SK-N-SH (cell line): ENCODE results near the gene CFAP69. TPM values are rescaled to one million over a fixed set of nuclear protein-coding genes. Genes with fewer than 3 reads are reported as not detected.
A peak's percentile ranks its signal among the peaks of the same experiment; 100 is the strongest.

Source experiments
- CTCF ChIA-PET: fragments of 300-600, 350-600 bp; formaldehyde crosslinking; extraction: SDS; loops from one replicate; lab custom pipeline; 2021; lab: Yijun Ruan, JAX
- POLR2A ChIA-PET: fragments of 350-600 bp; sonication (Branson Sonifier 250); formaldehyde crosslinking; extraction: SDS; loops from one replicate; lab custom pipeline; 2020; ENCODE audit warnings: antibody characterized with exemption, inconsistent platforms; lab: Yijun Ruan, JAX
- DNase-seq: peaks from one replicate; pipeline ENCODE4 v3.0.0; 2012
- H2AFZ ChIP-seq: fragments of 200-600 bp; sonication (generic); 2 replicates; pipeline ENCODE4 v1.8.1; 2016; ENCODE audit warnings: antibody characterized with exemption, mild to moderate bottlenecking, low read depth
- H3F3A ChIP-seq: fragments of 200-600 bp; sonication (generic); replicated peaks from 2 replicates; pipeline ENCODE3; 2016; ENCODE audit warnings: antibody characterized with exemption, mild to moderate bottlenecking; ENCODE audit not compliant: insufficient read depth
- H3K27ac ChIP-seq, 2 experiments: fragments of 200-500 bp in 1 of 2; fragments of 200-600 bp in 1 of 2; sonication (Bioruptor generic) in 1 of 2; sonication (generic), shearing (Covaris generic) in 1 of 2; 2 replicates each; pipeline versions ENCODE4 v1.5.1 to v1.6.1; 2014 to 2016; ENCODE audit warnings: low read depth in 2 of 2, inconsistent platforms in 1 of 2, low read length in 1 of 2, mild to moderate bottlenecking in 1 of 2, mixed read lengths in 1 of 2
- H3K27me3 ChIP-seq: fragments of 200-600 bp; sonication (generic), shearing (Covaris generic); 2 replicates; pipeline ENCODE4 v1.6.1; 2016; ENCODE audit warnings: mixed run types; ENCODE audit not compliant: insufficient read depth
- H3K36me3 ChIP-seq, 2 experiments: fragments of 200-500 bp in 1 of 2; fragments of 200-600 bp in 1 of 2; sonication (Bioruptor generic) in 1 of 2; sonication (generic) in 1 of 2; replicated peaks in 1 of 2; 2 replicates each; pipeline versions ENCODE3 to v1.5.1; 2014 to 2016; ENCODE audit warnings: low read length in 1 of 2, mild to moderate bottlenecking in 1 of 2; ENCODE audit not compliant: insufficient read depth in 2 of 2, control insufficient read depth in 1 of 2
- H3K4me1 ChIP-seq, 2 experiments: fragments of 200-500 bp in 1 of 2; fragments of 200-600 bp in 1 of 2; sonication (Bioruptor generic) in 1 of 2; sonication (generic), shearing (Covaris generic) in 1 of 2; 2 replicates each; pipeline versions ENCODE4 v1.5.1 to v1.6.1; 2014 to 2016; ENCODE audit warnings: low read depth in 1 of 2, low read length in 1 of 2, mixed run types in 1 of 2; ENCODE audit not compliant: insufficient read depth in 2 of 2, control insufficient read depth in 1 of 2
- H3K4me2 ChIP-seq: fragments of 200-600 bp; sonication (generic), shearing (Covaris generic); 2 replicates; pipeline ENCODE4 v1.6.1; 2017; ENCODE audit warnings: mixed run types
- H3K4me3 ChIP-seq, 2 experiments: fragments of 200-500 bp in 1 of 2; fragments of 200-600 bp in 1 of 2; sonication (Bioruptor generic) in 1 of 2; sonication (generic), shearing (Covaris generic) in 1 of 2; 2 replicates each; pipeline versions ENCODE4 v1.5.1 to v1.8.1; 2014 to 2016; ENCODE audit warnings: low read depth in 2 of 2, inconsistent platforms in 1 of 2, low read length in 1 of 2, mild to moderate bottlenecking in 1 of 2, mixed read lengths in 1 of 2, moderate library complexity in 1 of 2
- H3K79me2 ChIP-seq: fragments of 200-600 bp; sonication (generic); 2 replicates; pipeline ENCODE4 v1.8.1; 2017; ENCODE audit warnings: mild to moderate bottlenecking; ENCODE audit not compliant: insufficient read depth
- H3K9ac ChIP-seq: fragments of 200-600 bp; sonication (generic); 2 replicates; pipeline ENCODE4 v1.6.1; 2017; ENCODE audit warnings: mixed run types
- H3K9me2 ChIP-seq: fragments of 200-600 bp; sonication (generic); 2 replicates; pipeline ENCODE4 v1.6.1; 2017; ENCODE audit warnings: mixed run types
- H3K9me3 ChIP-seq: fragments of 200-600 bp; sonication (generic); 2 replicates; pipeline ENCODE4 v1.6.1; 2017; ENCODE audit warnings: mixed run types, mild to moderate bottlenecking, moderate library complexity
- H4K20me1 ChIP-seq: fragments of 200-600 bp; sonication (generic); 2 replicates; pipeline ENCODE4 v1.6.1; 2017; ENCODE audit warnings: mild to moderate bottlenecking, mixed run types; ENCODE audit not compliant: insufficient read depth
- EZH2phosphoT487 ChIP-seq: fragments of 200-600 bp; sonication (generic); IDR thresholded peaks from 2 replicates; pipeline ENCODE4 v1.6.1; 2017; ENCODE audit warnings: low read depth, mixed run types, mild to moderate bottlenecking, antibody characterized with exemption, moderate library complexity, borderline replicate concordance
- FOSL2 ChIP-seq: IDR thresholded peaks from 2 replicates; pipeline ENCODE4 v1.4.0; 2012; ENCODE audit warnings: low read depth, mild to moderate bottlenecking, moderate library complexity, borderline replicate concordance
- FOXJ3 ChIP-seq: sonication (generic); formaldehyde crosslinking; IDR thresholded peaks from 2 replicates; pipeline ENCODE4 v1.5.1; 2020; ENCODE audit warnings: mild to moderate bottlenecking, missing genetic modification reagents
- JUND ChIP-seq: IDR thresholded peaks from 2 replicates; pipeline ENCODE4 v1.4.0; 2012
- MXI1 ChIP-seq: IDR thresholded peaks from 2 replicates; pipeline ENCODE4 v1.6.1; 2012; ENCODE audit warnings: mild to moderate bottlenecking, low read depth, low read length, improper control_type of control experiment
- NFIC ChIP-seq: IDR thresholded peaks from 2 replicates; pipeline ENCODE4 v1.4.0; 2012; ENCODE audit warnings: borderline replicate concordance
- RAD21 ChIP-seq: IDR thresholded peaks from 2 replicates; pipeline ENCODE4 v1.6.1; 2012; ENCODE audit warnings: mild to moderate bottlenecking, low read length
- RCOR1 ChIP-seq: fragments of 150-350 bp; IDR thresholded peaks from 2 replicates; pipeline ENCODE4 v1.6.1; 2017; ENCODE audit warnings: antibody characterized with exemption, low read length
- REST ChIP-seq: IDR thresholded peaks from 2 replicates; pipeline ENCODE4 v1.6.1; 2012; ENCODE audit warnings: mild to moderate bottlenecking, low read depth, low read length, moderate library complexity
- RFX5 ChIP-seq: IDR thresholded peaks from 2 replicates; pipeline ENCODE4 v1.6.1; 2012; ENCODE audit warnings: mild to moderate bottlenecking, improper control_type of control experiment, low read length
- RXRA ChIP-seq: IDR thresholded peaks from 2 replicates; pipeline ENCODE4 v1.4.0; 2012; ENCODE audit warnings: low read depth, mild to moderate bottlenecking, borderline replicate concordance
- SMC3 ChIP-seq: IDR thresholded peaks from 2 replicates; pipeline ENCODE4 v1.6.1; 2012; ENCODE audit warnings: low read depth, low read length, improper control_type of control experiment
- TAF1 ChIP-seq: IDR thresholded peaks from 2 replicates; pipeline ENCODE4 v1.6.1; 2012; ENCODE audit warnings: low read depth, mild to moderate bottlenecking, low read length, moderate library complexity, borderline replicate concordance
- TCF12 ChIP-seq: IDR thresholded peaks from 2 replicates; pipeline ENCODE4 v1.4.0; 2012
- TEAD4 ChIP-seq: IDR thresholded peaks from 2 replicates; pipeline ENCODE4 v1.4.0; 2012; ENCODE audit warnings: mild to moderate bottlenecking, borderline replicate concordance; ENCODE audit not compliant: insufficient read depth
- USF2 ChIP-seq: fragments of 150-350 bp; IDR thresholded peaks from 2 replicates; pipeline ENCODE4 v1.6.1; 2017; ENCODE audit warnings: antibody characterized with exemption, low read length, low read depth, borderline replicate concordance
- WGBS: methylation state at CpG from one replicate; pipeline ENCODE4 v1.1.6; 2017; ENCODE audit warnings: low lambda C conversion rate; 5-methylcytosine and 5-hydroxymethylcytosine counted together
- polyA plus RNA-seq, 3 experiments: library from polyadenylated mRNA; depleted of rRNA; stranded (reverse); fragments of >200 nt; gene quantifications; 2 replicates each; pipeline ENCODE4 v1.2.3, GENCODE V29; 2012

The CFAP69 gene
- polyA plus RNA-seq, 1 of the 3 experiments (the other 2 are of a cell fraction): 2.3 TPM

DNA sequence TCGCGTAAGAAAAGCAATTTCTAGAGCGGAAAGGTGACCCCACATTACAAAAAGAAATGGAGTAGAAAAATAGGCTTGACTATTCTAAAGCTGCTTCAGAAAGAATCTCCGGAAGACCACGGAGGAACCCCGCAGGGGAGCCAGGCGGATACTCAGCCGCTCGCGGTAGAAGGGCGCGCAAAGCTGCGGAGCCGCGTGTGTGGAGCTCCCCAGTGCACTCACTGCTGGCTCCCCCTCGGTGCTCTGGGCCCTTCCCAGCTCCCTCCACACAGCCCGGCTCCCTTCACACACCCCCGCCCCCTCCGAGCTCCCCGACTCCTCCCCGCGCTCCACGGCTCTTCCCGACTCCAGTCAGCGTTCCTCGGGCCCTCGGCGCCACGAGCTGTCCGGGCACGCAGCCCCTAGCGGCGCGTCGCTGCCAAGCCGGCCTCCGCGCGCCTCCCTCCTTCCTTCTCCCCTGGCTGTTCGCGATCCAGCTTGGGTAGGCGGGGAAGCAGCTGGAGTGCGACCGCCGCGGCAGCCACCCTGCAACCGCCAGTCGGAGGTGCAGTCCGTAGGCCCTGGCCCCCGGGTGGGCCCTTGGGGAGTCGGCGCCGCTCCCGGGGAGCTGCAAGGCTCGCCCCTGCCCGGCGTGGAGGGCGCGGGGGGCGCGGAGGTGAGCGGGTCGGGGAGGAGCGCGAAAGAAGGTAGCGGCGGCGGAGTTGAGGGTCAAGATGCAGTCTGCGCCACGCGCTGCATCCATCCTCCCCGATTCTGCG lies 33.4 kb upstream of the CFAP69 start, which contains the start of gene STEAP2 (continued):
- TF ChIP-seq FOXJ3 (CRISPR knock-in tag) (no peak), TEAD4 (peak; percentile 51; the same call in 1 of the 2 replicates), SMC3 (peak; percentile 39), JUND (no peak), TAF1 (peak; percentile 76; the same call in 1 of the 2 replicates), RFX5 (no peak), RCOR1 (peak; percentile 12; the same call in 1 of the 2 replicates), USF2 (no peak), RAD21 (peak; percentile 39), EZH2phosphoT487 (no peak), NFIC (peak; percentile 62), MXI1 (peak; percentile 62), TCF12 (peak; percentile 46; the same call in 1 of the 2 replicates)

DNA sequence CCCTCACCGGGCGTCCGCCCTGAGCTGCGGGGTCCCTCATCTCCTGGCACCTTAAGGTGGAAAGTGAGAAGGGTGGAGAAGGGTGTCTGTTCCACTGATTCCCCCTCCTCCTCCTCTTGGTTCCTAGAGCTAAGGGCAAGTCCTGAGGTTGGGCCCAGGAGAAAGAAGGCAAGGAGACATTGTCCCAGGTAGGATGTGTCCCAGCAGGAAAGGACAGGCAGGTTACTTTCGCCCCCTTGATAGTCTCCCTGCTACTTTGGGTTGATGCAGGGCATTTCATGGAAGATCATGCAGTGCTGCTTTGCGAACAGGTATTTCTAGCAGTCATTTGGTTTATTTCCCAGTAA lies 32.9 kb upstream of the CFAP69 start:
- DNase-seq: no peak
- Histone ChIP-seq H3K27ac (peak overlapping the region; percentile 71 to 86; a peak in 3 of 4 replicates), H3F3A (no peaks in the 10 kb centered on the region), H3K4me1 (peaks cover 6 to 11% of the 10 kb centered on the region in 2 experiments; a peak in 2 of 4 replicates), H3K79me2 (peaks cover 6% of the 10 kb centered on the region; the same call in 1 of the 2 replicates), H3K4me3 (peak overlapping the region; percentile 90 to 97), H4K20me1 (no peaks in the 10 kb centered on the region), H3K4me2 (peak overlapping the region; percentile 96), H3K9me2 (no peaks in the 10 kb centered on the region; the same call in 1 of the 2 replicates), H3K27me3 (no peaks in the 10 kb centered on the region), H3K9ac (peak overlapping the region; percentile 82), H2AFZ (peak overlapping the region; percentile 98), H3K36me3 (no peaks in the 10 kb centered on the region), H3K9me3 (no peaks in the 10 kb centered on the region)
- TF ChIP-seq TEAD4 (no peak), REST (no peak), RXRA (no peak), FOSL2 (no peak)
- ChIA-PET CTCF (interaction anchor here (0.6 to 3.0 kb wide), 35 partner anchors 8 to 384 kb away, joined by 3 to 19 read pairs (median 4); partner anchors contain the start of genes CDK14, CLDN12 and STEAP1), POLR2A (interaction anchor here (0.6 to 1.2 kb wide), 2 partner anchors 129 to 192 kb away, joined by 3 to 4 read pairs; partner anchors contain the start of gene CLDN12)
- WGBS: 18% methylated on average over 6 of the region's 6 CpGs
